Measurements from ENCODE around the gene BIRC5. TPM values are rescaled to one million over a fixed set of nuclear protein-coding genes. Genes with fewer than 3 reads are reported as not detected.
"Not testable (repeated sequence)": the region's sequence is repeated elsewhere in the genome, so short reads cannot be mapped to it uniquely, and the experiment has no call there.

The BIRC5 gene
- total and polyA plus RNA-seq, 2 experiments from 2014 or later = 17.7 to 65.2 TPM

DNA sequence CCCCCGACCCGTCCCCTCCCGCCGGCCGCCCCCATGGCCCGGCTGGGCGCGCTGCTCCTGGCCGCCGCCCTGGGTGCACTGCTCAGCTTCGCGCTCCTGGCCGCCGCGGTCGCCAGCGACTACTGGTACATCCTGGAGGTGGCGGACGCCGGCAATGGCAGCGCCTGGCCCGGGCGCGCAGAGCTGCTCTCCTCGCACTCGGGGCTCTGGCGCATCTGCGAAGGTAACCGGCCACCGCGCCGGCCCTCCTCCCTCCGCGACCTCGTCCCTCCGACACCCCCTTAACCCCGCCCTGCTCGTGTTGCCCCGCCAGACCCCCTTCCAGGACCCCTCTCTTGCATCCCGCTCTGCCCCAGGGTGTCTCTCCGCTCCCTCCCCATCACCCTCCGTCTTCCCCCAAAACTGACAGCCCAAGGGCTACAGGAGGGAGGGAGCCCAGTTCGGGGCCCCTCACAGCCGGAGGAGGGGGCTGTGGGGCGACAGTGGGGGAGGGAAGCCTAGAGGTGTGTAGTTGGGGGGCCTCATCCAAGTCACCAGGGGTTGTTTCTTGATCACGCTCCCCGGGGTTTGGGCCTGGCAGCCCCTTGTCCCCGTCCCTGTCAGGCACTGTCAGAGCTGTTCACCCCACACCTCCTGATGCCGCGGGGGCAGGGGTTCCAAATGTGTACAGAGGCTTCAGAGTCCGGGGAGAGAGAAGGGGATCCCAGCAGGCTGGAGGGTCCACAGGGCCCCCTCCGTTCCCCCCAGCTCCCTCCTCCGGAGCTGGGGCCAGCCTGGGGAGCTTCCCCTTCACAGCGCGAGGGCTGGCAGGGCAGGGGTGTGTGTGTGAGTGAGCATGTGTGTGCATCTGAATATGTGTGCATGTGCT is 18.2 kb downstream of the BIRC5 start:
- peak overlapping the region; percentile 23 for H3K4me3 ChIP-seq
- TF ChIP-seq, protein P1, sequence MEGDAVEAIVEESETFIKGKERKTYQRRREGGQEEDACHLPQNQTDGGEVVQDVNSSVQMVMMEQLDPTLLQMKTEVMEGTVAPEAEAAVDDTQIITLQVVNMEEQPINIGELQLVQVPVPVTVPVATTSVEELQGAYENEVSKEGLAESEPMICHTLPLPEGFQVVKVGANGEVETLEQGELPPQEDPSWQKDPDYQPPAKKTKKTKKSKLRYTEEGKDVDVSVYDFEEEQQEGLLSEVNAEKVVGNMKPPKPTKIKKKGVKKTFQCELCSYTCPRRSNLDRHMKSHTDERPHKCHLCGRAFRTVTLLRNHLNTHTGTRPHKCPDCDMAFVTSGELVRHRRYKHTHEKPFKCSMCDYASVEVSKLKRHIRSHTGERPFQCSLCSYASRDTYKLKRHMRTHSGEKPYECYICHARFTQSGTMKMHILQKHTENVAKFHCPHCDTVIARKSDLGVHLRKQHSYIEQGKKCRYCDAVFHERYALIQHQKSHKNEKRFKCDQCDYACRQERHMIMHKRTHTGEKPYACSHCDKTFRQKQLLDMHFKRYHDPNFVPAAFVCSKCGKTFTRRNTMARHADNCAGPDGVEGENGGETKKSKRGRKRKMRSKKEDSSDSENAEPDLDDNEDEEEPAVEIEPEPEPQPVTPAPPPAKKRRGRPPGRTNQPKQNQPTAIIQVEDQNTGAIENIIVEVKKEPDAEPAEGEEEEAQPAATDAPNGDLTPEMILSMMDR (IDR thresholded peaks at IDR 0.05; ENCODE audit: low read depth, low read length) = no peak
- H3K4me1 ChIP-seq (ENCODE audit: low read depth) = no peaks in the 10 kb centered on the region
- H3K36me3 ChIP-seq = no peaks in the 10 kb centered on the region
- peaks cover 42% of the 10 kb centered on the region for H3K27me3 ChIP-seq
- H3K27ac ChIP-seq = no peak overlapping the region
- peak in 1 of 2 donors; percentile 52 for DNase-seq (ENCODE audit: low read depth in 1 of 2, low spot score in 1 of 2)
- H3K9me3 ChIP-seq (ENCODE audit: low read depth) = no peaks in the 10 kb centered on the region

DNA sequence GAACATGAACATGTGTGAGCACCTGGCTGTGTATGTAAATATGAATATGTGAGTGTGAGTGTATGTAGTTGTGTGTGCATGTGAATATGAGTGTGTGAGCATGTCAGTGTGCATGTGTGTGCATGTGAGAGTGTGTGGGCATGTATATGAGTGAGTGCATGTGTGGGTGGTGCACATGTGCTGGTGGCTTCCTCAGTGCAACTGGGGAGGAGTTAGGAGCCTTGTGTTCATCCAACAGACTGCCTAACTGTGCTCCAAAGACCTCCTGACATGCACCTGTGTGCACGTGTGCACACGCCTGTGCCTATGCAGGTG is 18.8 kb downstream of the BIRC5 start:
- Histone ChIP-seq H3K9me3 (ENCODE audit: low read depth) (no peaks in the 10 kb centered on the region), H3K4me1 (ENCODE audit: low read depth) (no peaks in the 10 kb centered on the region)
- TF ChIP-seq, protein P1 (IDR thresholded peaks at IDR 0.05; ENCODE audit: low read depth, low read length) = no peak

DNA sequence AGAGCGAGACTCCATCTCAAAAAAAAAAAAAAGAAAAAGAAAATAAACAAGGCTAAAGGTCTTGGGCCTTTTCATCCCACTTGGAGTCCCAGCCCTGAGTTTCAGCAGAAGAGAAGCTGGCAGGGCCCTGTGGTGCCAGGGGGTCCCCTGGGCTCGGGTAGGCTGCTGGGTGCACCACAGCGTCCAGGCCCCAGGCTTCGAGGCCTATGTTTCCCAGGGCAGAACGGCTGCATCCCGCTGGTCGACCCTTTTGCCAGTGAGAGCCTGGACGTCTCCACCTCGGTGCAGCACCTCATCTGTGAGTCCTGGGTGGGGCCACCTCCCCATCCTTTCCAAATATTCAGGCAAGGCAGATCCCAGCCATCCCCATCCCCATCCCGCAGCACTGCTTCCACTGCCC is 19.6 kb downstream of the BIRC5 start:
- TF ChIP-seq, protein P1 (IDR thresholded peaks at IDR 0.05; ENCODE audit: low read depth, low read length) = no peak
- Histone ChIP-seq H3K27me3 (peaks cover 39% of the 10 kb centered on the region), H3K36me3 (no peaks in the 10 kb centered on the region), H3K4me1 (ENCODE audit: low read depth) (no peaks in the 10 kb centered on the region), H3K4me3 (no peak overlapping the region), H3K9me3 (ENCODE audit: low read depth) (no peaks in the 10 kb centered on the region), H3K27ac (no peak overlapping the region)
- no peak for DNase-seq (ENCODE audit: low read depth in 1 of 2, low spot score in 1 of 2)

More for the DNA sequence above, 18.8 kb downstream of the BIRC5 start:
- Histone ChIP-seq H3K27me3 (peaks cover 39% of the 10 kb centered on the region), H3K36me3 (no peaks in the 10 kb centered on the region), H3K4me3 (no peak overlapping the region), H3K27ac (no peak overlapping the region)
- no peak for DNase-seq (ENCODE audit: low read depth in 1 of 2, low spot score in 1 of 2)

DNA sequence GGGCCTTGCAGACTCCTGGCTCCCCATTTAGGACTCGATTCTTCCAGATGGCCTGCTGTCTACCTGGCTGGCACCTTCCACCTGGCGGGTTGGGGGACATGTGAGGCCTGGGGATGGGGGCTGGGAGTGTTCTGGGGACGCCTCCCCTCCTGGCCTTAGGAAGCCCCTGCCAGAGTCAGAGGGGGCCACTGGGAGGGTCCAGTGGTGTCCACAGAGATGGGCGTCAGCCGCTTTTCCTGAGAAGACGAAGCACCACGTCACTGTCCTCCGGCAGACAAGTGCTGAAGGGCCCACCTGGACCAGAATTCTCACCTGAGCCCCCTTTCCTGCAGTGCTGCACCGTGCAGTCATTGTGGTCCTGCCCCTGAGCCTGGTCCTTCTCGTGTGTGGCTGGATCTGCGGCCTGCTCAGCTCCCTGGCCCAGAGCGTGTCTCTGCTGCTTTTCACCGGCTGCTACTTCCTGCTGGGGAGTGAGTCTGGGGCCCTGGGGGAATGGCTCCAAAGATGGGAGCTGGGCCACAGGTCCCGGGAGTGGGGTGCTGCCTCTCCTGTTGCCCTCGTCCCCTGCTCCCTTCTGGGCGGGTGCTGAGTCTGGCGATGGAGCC is 20.3 kb downstream of the BIRC5 start:
- peaks cover 38% of the 10 kb centered on the region for H3K27me3 ChIP-seq
- no peaks in the 10 kb centered on the region for H3K4me1 ChIP-seq (ENCODE audit: low read depth)
- H3K27ac ChIP-seq = no peak overlapping the region
- H3K36me3 ChIP-seq = no peaks in the 10 kb centered on the region
- no peaks in the 10 kb centered on the region for H3K9me3 ChIP-seq (ENCODE audit: low read depth)
- no peak for DNase-seq (ENCODE audit: low read depth in 1 of 2, low spot score in 1 of 2)
- H3K4me3 ChIP-seq = no peak overlapping the region
- TF ChIP-seq, protein P1 (IDR thresholded peaks at IDR 0.05; ENCODE audit: low read depth, low read length) = no peak

DNA sequence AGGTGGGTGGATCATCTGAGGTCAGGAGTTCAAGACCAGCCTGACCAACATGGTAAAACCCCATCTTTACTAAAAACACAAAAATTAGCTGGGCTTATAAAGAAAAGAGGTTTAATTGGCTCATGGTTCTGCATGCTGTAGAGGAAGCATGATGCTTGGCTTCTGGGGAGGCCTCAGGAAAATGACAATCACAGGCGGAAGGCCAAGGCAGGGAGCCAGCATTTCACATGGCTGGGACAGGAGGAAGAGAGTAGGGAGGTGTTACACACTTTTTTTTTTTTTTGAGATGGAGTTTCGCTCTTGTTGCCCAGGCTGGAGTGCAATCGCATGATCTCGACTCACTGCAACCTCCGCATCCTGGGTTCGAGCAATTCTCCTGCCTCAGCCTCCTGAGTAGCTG is 21.0 kb downstream of the BIRC5 start:
- H3K4me3 ChIP-seq; H3K27ac ChIP-seq; H3K9me3 ChIP-seq (ENCODE audit: low read depth); H3K36me3 ChIP-seq; H3K4me1 ChIP-seq (ENCODE audit: low read depth): not testable (repeated sequence)
- peaks cover 31% of the 10 kb centered on the region for H3K27me3 ChIP-seq
- peak in 1 of 2 donors; percentile 68 for DNase-seq (ENCODE audit: low read depth in 1 of 2, low spot score in 1 of 2)

DNA sequence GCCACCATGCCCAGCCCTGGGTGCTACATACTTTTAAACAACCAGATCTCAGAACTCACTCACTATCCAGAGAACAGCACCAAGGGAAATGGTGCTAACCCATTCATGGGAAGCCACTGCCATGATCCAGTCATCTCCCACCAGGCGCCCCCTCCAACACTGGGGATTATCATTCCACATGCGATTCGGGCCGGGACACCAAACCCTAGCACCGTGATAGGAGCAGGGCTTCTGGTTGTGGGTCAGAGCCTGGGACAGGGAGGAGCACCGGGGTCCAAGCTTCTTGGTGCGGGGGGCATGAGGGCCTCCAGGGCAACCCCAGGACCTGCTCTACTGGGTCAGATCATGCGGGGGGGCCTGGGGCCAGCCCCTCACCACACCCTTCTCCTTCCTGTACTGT is 21.8 kb downstream of the BIRC5 start:
- Histone ChIP-seq H3K27ac (no peak overlapping the region), H3K4me3 (no peak overlapping the region), H3K9me3 (ENCODE audit: low read depth) (no peaks in the 10 kb centered on the region), H3K36me3 (no peaks in the 10 kb centered on the region), H3K4me1 (ENCODE audit: low read depth) (no peaks in the 10 kb centered on the region), H3K27me3 (peaks cover 23% of the 10 kb centered on the region)
- TF ChIP-seq, protein P1 (IDR thresholded peaks at IDR 0.05; ENCODE audit: low read depth, low read length) = no peak
- DNase-seq (ENCODE audit: low read depth in 1 of 2, low spot score in 1 of 2) = no peak
